IPS DF 6.9 (cell line): ENCODE results near the gene VCL.
"Not testable (repeated sequence)": the region's sequence is repeated elsewhere in the genome, so short reads cannot be mapped to it uniquely, and the experiment has no call there.

Source experiments
- DNase-seq: peaks from one replicate; pipeline ENCODE4 v3.0.0-alpha.2; 2013; ENCODE audit warnings: low read depth, low spot score
- H3K27ac ChIP-seq: one replicate; pipeline ENCODE4 v1.5.1; 2013; ENCODE audit warnings: low read length, control low read depth
- H3K27me3 ChIP-seq: 2 replicates; pipeline ENCODE4 v1.6.1; 2013; ENCODE audit warnings: mild to moderate bottlenecking, low read length; ENCODE audit not compliant: control insufficient read depth, insufficient read depth
- H3K36me3 ChIP-seq: 2 replicates; pipeline ENCODE4 v1.6.1; 2013; ENCODE audit warnings: low read length; ENCODE audit not compliant: control insufficient read depth, insufficient read depth
- H3K4me1 ChIP-seq: 2 replicates; pipeline ENCODE4 v1.6.1; 2013; ENCODE audit warnings: low read length; ENCODE audit not compliant: control insufficient read depth, insufficient read depth
- H3K4me3 ChIP-seq: 2 replicates; pipeline ENCODE4 v1.5.1; 2013; ENCODE audit warnings: mild to moderate bottlenecking, low read length
- H3K9me3 ChIP-seq: 2 replicates; pipeline ENCODE4 v1.6.1; 2013; ENCODE audit warnings: low read length, inconsistent platforms; ENCODE audit not compliant: control insufficient read depth, insufficient read depth
- whole genome bisulfite sequencing: extraction: QIAGEN DNeasy Blood & Tissue Kit; methylation state at CpG from one replicate; pipeline ENCODE4 v1.1.7; 2013; ENCODE audit warnings: mixed read lengths, missing lambda C conversion rate; ENCODE audit not compliant: insufficient read length, insufficient coverage; 5-methylcytosine and 5-hydroxymethylcytosine counted together

Gene VCL

GRCh38 chr10:74055383-74056049, 57.6 kb downstream of the VCL start:
- Histone ChIP-seq H3K36me3 (no peaks in the 10 kb centered on the region), H3K9me3 (no peaks in the 10 kb centered on the region), H3K4me3 (no peak overlapping the region), H3K27me3 (no peaks in the 10 kb centered on the region), H3K4me1 (peaks cover 1% of the 10 kb centered on the region; the same call in 1 of the 2 replicates), H3K27ac (no peak overlapping the region)
- DNase-seq: no peak
- no CpG with 5 or more reads among the region's 4 CpGs for WGBS

DNA sequence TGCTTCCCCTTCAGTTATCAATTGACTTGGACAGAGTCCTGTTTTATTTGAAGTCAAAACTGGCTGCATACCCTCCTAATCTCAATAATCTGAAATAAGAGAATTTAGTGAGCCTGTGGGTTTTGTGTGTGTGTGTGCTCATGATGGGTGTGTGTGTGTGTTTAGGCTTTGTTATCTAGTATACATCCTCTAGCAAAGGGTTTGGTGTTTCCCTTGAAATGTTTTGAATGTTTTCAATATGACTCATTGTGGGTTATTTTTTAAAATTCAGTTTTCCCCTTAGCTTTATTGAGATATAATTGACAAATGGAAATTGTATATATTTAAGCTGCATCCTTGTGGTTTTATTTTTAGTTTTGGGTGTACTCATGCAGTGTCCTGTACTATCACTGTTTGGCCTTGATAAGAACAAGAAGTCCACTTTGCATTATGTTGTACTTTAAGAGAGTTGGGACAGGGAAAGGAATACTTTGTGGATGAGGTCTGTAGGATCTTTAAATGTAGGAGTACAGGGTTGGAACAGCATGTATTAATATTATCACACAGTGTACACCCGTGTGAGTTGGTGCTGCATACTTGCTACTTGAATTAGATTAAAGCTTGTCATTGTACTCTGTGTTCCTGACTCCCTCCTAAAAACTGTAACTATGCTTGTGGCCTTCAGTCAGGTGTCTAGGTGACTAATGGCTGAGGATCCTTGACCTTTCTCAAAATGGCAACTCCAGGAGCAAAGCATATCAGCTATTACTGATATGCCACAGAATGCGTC, 58.3 kb downstream of the VCL start:
- Histone ChIP-seq H3K27ac (no peak overlapping the region), H3K4me1 (peaks cover 1% of the 10 kb centered on the region; the same call in 1 of the 2 replicates), H3K36me3 (no peaks in the 10 kb centered on the region), H3K27me3 (no peaks in the 10 kb centered on the region), H3K4me3 (no peak overlapping the region), H3K9me3 (no peaks in the 10 kb centered on the region)
- DNase-seq: no peak
- WGBS: no CpG with 5 or more reads among the region's 2 CpGs

DNA sequence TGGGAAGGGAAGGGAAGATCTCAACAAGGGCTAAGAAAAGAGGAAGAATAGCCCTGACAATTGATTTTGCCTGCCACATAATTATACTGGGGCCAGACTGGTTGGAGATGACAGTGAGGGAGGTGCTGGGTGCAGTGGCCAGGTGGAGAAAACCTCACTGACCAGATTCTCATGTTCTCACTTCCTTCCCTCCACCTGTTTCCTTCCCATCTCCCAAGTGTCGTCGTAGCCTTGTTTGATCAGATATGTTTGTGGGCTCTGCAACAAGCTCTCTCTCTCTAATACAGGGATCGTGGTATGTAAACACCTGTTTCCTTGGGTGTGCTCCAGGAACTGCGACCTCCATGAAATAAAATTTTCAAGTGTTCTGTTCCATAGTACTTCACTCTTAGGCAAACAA, 60.2 kb downstream of the VCL start:
- H3K36me3 ChIP-seq: no peaks in the 10 kb centered on the region
- no peaks in the 10 kb centered on the region for H3K9me3 ChIP-seq
- H3K4me1 ChIP-seq: 0 out of 2 replicates have a peak, but pooled peaks cover 1% of the 10 kb centered on the region
- H3K27ac ChIP-seq: no peak overlapping the region
- no peaks in the 10 kb centered on the region for H3K27me3 ChIP-seq
- WGBS: no CpG with 5 or more reads among the region's 4 CpGs
- H3K4me3 ChIP-seq: no peak overlapping the region
- no peak for DNase-seq

DNA sequence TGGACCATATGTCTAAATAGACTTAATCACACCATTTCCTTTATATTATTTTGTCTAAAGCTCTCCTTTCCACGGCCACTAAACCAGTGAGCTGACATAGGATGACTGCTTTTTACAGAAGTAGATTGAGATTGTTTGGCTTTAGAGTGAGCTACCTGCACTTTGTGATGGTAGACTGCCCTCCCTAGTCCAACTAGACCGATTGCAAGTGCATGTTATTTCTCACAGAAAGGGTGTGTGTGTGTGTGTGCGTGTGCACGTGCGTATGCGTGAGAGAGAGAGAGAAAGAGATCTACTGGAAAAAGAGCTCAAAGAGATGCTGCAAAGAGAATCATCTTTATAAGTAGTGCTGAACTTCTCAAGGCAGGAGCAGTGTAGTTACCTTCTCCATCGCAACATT, 60.7 kb downstream of the VCL start:
- no peak overlapping the region for H3K4me3 ChIP-seq
- no peaks in the 10 kb centered on the region; the same call in 1 of the 2 replicates for H3K36me3 ChIP-seq
- H3K4me1 ChIP-seq: 0 out of 2 replicates have a peak, but pooled peaks cover 1% of the 10 kb centered on the region
- H3K27me3 ChIP-seq: no peaks in the 10 kb centered on the region
- no peak overlapping the region for H3K27ac ChIP-seq
- WGBS: no CpG with 5 or more reads among the region's 7 CpGs
- DNase-seq: no peak
- H3K9me3 ChIP-seq: no peaks in the 10 kb centered on the region

- DNase-seq: no peak
- Histone ChIP-seq H3K4me1 (0 out of 2 replicates have a peak, but pooled peaks cover 1% of the 10 kb centered on the region), H3K36me3 (no peaks in the 10 kb centered on the region; the same call in 1 of the 2 replicates), H3K27ac (no peak overlapping the region), H3K9me3 (no peaks in the 10 kb centered on the region), H3K27me3 (no peaks in the 10 kb centered on the region), H3K4me3 (no peak overlapping the region)
Observed at GRCh38 chr10:74061104-74061503, 63.2 kb downstream of the VCL start.

GRCh38 chr10:74061978-74062377, 64.1 kb downstream of the VCL start:
- DNase-seq, H3K9me3 ChIP-seq, H3K4me3 ChIP-seq, H3K27me3 ChIP-seq, H3K4me1 ChIP-seq, H3K36me3 ChIP-seq, H3K27ac ChIP-seq: not testable (repeated sequence)
- no CpG with 5 or more reads among the region's 2 CpGs for WGBS

DNA sequence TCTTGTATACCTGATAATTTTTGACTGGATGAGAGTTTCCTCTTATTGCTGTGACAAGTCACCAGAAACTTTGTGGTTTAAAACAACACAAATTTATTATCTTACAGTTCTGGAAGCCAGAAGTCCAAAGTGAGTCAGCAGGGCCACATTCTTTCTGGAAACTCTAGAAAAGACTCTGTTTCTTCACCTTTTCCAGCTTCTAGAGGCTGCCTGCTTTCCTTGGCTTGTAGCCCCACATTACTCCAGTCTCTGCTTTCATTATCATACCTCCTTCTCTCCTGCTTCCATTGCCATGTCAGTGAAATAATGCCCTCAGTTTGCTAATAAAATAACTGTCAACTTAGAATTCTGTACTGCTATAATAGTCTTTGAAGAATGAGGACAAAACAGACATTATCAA, 65.3 kb downstream of the VCL start:
- no peaks in the 10 kb centered on the region; the same call in 1 of the 2 replicates for H3K36me3 ChIP-seq

DNA sequence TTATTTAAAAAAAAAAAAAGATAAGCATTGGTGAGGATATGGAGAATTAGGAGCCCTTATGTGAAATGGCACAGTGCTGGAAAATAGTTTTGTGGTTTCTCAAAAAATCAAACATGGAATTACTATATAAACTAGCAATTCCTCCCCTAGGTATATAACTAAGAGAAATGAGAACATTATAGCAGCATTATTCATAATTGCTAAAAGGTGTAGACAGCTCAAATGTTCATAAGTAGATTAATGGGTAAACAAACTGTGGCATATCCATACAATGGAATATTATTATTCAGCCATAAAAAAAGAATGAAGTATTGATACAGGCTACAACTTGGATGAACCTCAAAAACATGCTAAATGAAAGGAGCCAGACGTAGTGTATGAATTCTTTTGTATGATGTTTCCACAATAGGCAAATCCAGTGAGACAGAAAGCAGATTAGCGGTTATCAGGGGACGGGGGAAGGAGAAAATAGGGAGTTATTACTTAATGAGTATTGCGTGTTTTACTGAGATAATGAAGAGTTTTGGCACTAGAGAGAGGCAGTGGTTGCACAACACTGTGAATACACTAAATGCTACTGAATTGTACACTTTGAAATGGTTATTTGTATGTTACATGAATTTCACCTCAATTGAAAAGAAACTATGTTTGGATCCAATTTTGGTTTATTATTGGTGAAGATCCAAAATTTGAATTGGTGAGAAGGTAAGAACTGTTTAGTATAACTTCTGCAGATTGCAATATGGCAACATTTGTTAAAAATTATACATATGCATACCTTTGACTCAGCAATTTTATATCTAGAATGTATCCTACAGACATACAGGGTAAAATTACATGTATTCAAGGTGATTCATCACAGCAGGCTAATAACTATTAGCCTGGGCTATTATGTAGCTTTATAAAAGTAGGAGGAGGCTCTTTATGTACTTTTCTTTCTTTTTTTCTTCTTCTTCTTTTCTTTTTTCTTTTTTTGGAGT, 69.7 kb downstream of the VCL start:
- Histone ChIP-seq H3K9me3 (no peaks in the 10 kb centered on the region), H3K4me1 (no peaks in the 10 kb centered on the region), H3K36me3 (peaks cover 2% of the 10 kb centered on the region; the same call in 1 of the 2 replicates), H3K4me3 (no peak overlapping the region), H3K27me3 (no peaks in the 10 kb centered on the region), H3K27ac (no peak overlapping the region)
- no CpG with 5 or more reads among the region's 4 CpGs for WGBS
- no peak for DNase-seq

More for the DNA sequence above, 65.3 kb downstream of the VCL start:
- Histone ChIP-seq H3K9me3 (no peaks in the 10 kb centered on the region), H3K4me1 (no peaks in the 10 kb centered on the region), H3K27me3 (no peaks in the 10 kb centered on the region), H3K4me3 (no peak overlapping the region), H3K27ac (no peak overlapping the region)
- DNase-seq: no peak

GRCh38 chr10:74071157-74071556, 73.2 kb downstream of the VCL start:
- no peaks in the 10 kb centered on the region for H3K4me1 ChIP-seq
- H3K27ac ChIP-seq: no peak overlapping the region
- no peak for DNase-seq
- H3K9me3 ChIP-seq: no peaks in the 10 kb centered on the region
- H3K36me3 ChIP-seq: peaks cover 6% of the 10 kb centered on the region; the same call in 1 of the 2 replicates
- no peaks in the 10 kb centered on the region for H3K27me3 ChIP-seq
- no peak overlapping the region for H3K4me3 ChIP-seq

DNA sequence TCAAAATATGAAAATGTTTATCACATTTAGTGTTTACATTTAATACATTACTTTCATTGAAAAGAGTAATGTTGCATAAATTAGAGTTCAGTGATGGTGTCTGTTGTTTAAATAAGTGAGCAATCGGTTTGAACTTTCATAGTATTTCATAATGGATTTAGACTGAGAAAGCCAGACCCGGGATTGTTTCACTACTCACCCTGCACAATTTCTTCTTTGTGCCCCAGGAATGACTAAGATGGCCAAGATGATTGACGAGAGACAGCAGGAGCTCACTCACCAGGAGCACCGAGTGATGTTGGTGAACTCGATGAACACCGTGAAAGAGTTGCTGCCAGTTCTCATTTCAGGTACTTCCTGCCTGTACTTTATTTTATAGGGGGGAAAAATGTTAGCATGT, 74.6 kb downstream of the VCL start:
- no peaks in the 10 kb centered on the region for H3K27me3 ChIP-seq
- H3K27ac ChIP-seq: no peak overlapping the region
- no CpG with 5 or more reads among the region's 6 CpGs for WGBS
- no peaks in the 10 kb centered on the region for H3K9me3 ChIP-seq
- DNase-seq: no peak
- no peaks in the 10 kb centered on the region for H3K4me1 ChIP-seq
- H3K4me3 ChIP-seq: no peak overlapping the region
- H3K36me3 ChIP-seq: peaks cover 6% of the 10 kb centered on the region; the same call in 1 of the 2 replicates
